ENCODE results near the gene IFRD1. TPM values are rescaled to one million over a fixed set of nuclear protein-coding genes. Genes with fewer than 3 reads are reported as not detected.
A peak's percentile ranks its signal among the peaks of the same experiment; 100 is the strongest.

IFRD1 gene
- total and polyA plus RNA-seq, 2 experiments from 2014 or later: 30.8 to 43.3 TPM

- peak in 1 of 2 donors; percentile 96 for DNase-seq (ENCODE audit: low read depth in 1 of 2, low spot score in 1 of 2)
- Histone ChIP-seq H3K4me3 (no peak overlapping the region), H3K9me3 (ENCODE audit: low read depth) (no peaks in the 10 kb centered on the region), H3K27ac (no peak overlapping the region), H3K4me1 (ENCODE audit: low read depth) (no peaks in the 10 kb centered on the region), H3K27me3 (no peaks in the 10 kb centered on the region), H3K36me3 (peaks cover 85% of the 10 kb centered on the region)
- no peak for TF ChIP-seq CTCF (IDR thresholded peaks at IDR 0.05; ENCODE audit: low read depth, low read length)
Observed at GRCh38 chr7:112462236-112462635, 12.0 kb downstream of the IFRD1 start.

- no peak overlapping the region for H3K27ac ChIP-seq
- H3K4me1 ChIP-seq (ENCODE audit: low read depth): peaks cover 15% of the 10 kb centered on the region
- no peak for TF ChIP-seq CTCF (IDR thresholded peaks at IDR 0.05; ENCODE audit: low read depth, low read length)
- peaks cover 79% of the 10 kb centered on the region for H3K36me3 ChIP-seq
- no peaks in the 10 kb centered on the region for H3K27me3 ChIP-seq
- H3K4me3 ChIP-seq: no peak overlapping the region
- H3K9me3 ChIP-seq (ENCODE audit: low read depth): no peaks in the 10 kb centered on the region
- no peak for DNase-seq (ENCODE audit: low read depth in 1 of 2, low spot score in 1 of 2)
Observed at GRCh38 chr7:112467867-112468266, 17.6 kb downstream of the IFRD1 start.

- peaks cover 69% of the 10 kb centered on the region for H3K36me3 ChIP-seq
- peaks cover 15% of the 10 kb centered on the region for H3K4me1 ChIP-seq (ENCODE audit: low read depth)
- no peak for TF ChIP-seq CTCF (IDR thresholded peaks at IDR 0.05; ENCODE audit: low read depth, low read length)
- no peaks in the 10 kb centered on the region for H3K9me3 ChIP-seq (ENCODE audit: low read depth)
- H3K4me3 ChIP-seq: no peak overlapping the region
- peak in 1 of 2 donors; percentile 54 for DNase-seq (ENCODE audit: low read depth in 1 of 2, low spot score in 1 of 2)
- H3K27me3 ChIP-seq: no peaks in the 10 kb centered on the region
- no peak overlapping the region for H3K27ac ChIP-seq
Observed at GRCh38 chr7:112470194-112470593, 19.9 kb downstream of the IFRD1 start.

- Histone ChIP-seq H3K4me1 (ENCODE audit: low read depth) (peaks cover 8% of the 10 kb centered on the region), H3K27ac (no peak overlapping the region), H3K4me3 (no peak overlapping the region), H3K27me3 (no peaks in the 10 kb centered on the region), H3K36me3 (peaks cover 32% of the 10 kb centered on the region), H3K9me3 (ENCODE audit: low read depth) (no peaks in the 10 kb centered on the region)
- DNase-seq (ENCODE audit: low read depth in 1 of 2, low spot score in 1 of 2): no peak
- no peak for TF ChIP-seq CTCF (IDR thresholded peaks at IDR 0.05; ENCODE audit: low read depth, low read length)
Observed at GRCh38 chr7:112476390-112477052, 26.3 kb downstream of the IFRD1 start.

- no peak for TF ChIP-seq CTCF (IDR thresholded peaks at IDR 0.05; ENCODE audit: low read depth, low read length)
- Histone ChIP-seq H3K27ac (no peak overlapping the region), H3K4me1 (ENCODE audit: low read depth) (peaks cover 27% of the 10 kb centered on the region), H3K9me3 (ENCODE audit: low read depth) (no peaks in the 10 kb centered on the region), H3K36me3 (peaks cover 6% of the 10 kb centered on the region), H3K27me3 (no peaks in the 10 kb centered on the region), H3K4me3 (no peak overlapping the region)
- DNase-seq (ENCODE audit: low read depth in 1 of 2, low spot score in 1 of 2): no peak
Observed at GRCh38 chr7:112481121-112481736, 31.0 kb downstream of the IFRD1 start.
